Measurements from ENCODE around the gene CCDC40. TPM values are rescaled to one million over a fixed set of nuclear protein-coding genes. Genes with fewer than 3 reads are reported as not detected.

CCDC40 gene
- total RNA-seq, 1 donor = 3.0 TPM

GRCh38 chr17:80129006-80129565, 92.6 kb downstream of the CCDC40 start:
- DNase-seq (ENCODE audit: low read depth) = peak; percentile 51
- TF ChIP-seq CTCF (IDR thresholded peaks at IDR 0.05; ENCODE audit: insufficient read depth, low read length) = no peak
- H3K4me3 ChIP-seq (ENCODE audit: low read depth, low read length) = no peak overlapping the region

- no peak for DNase-seq (ENCODE audit: low read depth)
- no peak overlapping the region for H3K4me3 ChIP-seq (ENCODE audit: low read depth, low read length)
- TF ChIP-seq CTCF (IDR thresholded peaks at IDR 0.05; ENCODE audit: insufficient read depth, low read length) = no peak
Measured at GRCh38 chr17:80130992-80131391, 94.5 kb downstream of the CCDC40 start.

- no peak overlapping the region for H3K4me3 ChIP-seq (ENCODE audit: low read depth, low read length)
- TF ChIP-seq CTCF (IDR thresholded peaks at IDR 0.05; ENCODE audit: insufficient read depth, low read length) = no peak
- DNase-seq (ENCODE audit: low read depth) = no peak
Measured at GRCh38 chr17:80132906-80133625, 96.6 kb downstream of the CCDC40 start.

GRCh38 chr17:80133626-80133970, 97.2 kb downstream of the CCDC40 start:
- H3K4me3 ChIP-seq (ENCODE audit: low read depth, low read length) = no peak overlapping the region
- DNase-seq (ENCODE audit: low read depth) = no peak
- TF ChIP-seq CTCF (IDR thresholded peaks at IDR 0.05; ENCODE audit: insufficient read depth, low read length) = no peak

- no peak for DNase-seq (ENCODE audit: low read depth)
- no peak for TF ChIP-seq CTCF (IDR thresholded peaks at IDR 0.05; ENCODE audit: insufficient read depth, low read length)
Measured at GRCh38 chr17:80137131-80137530, 100.7 kb downstream of the CCDC40 start.

GRCh38 chr17:80138856-80139426, 102.5 kb downstream of the CCDC40 start:
- no peak for DNase-seq (ENCODE audit: low read depth)
- no peak for TF ChIP-seq CTCF (IDR thresholded peaks at IDR 0.05; ENCODE audit: insufficient read depth, low read length)
- H3K4me3 ChIP-seq (ENCODE audit: low read depth, low read length) = no peak overlapping the region

More at GRCh38 chr17:80137131-80137530, 100.7 kb downstream of the CCDC40 start:
- H3K4me3 ChIP-seq (ENCODE audit: low read depth, low read length) = no peak overlapping the region
